SK-N-MC (cell line): ENCODE results near the gene ZNF181.

Experiments used
- DNase-seq: peaks from one replicate; pipeline ENCODE4 v3.0.0-alpha.2; 2011; ENCODE audit warnings: low read depth, low spot score
- H3K27ac ChIP-seq: fragments of 200-600 bp; sonication (generic); 2 replicates; pipeline ENCODE4 v1.5.1; 2016; ENCODE audit warnings: mixed run types
- H3K36me3 ChIP-seq: fragments of 200-600 bp; sonication (generic); 2 replicates; pipeline ENCODE4 v1.6.1; 2017; ENCODE audit warnings: antibody characterized with exemption, low read length, mixed read lengths; ENCODE audit not compliant: insufficient read depth
- H3K4me3 ChIP-seq: fragments of 200-600 bp; sonication (generic); 2 replicates; pipeline ENCODE4 v1.5.1; 2016
- H3K9ac ChIP-seq: fragments of 200-600 bp; sonication (generic); 2 replicates; pipeline ENCODE4 v1.8.0; 2017; ENCODE audit warnings: mixed run types, mixed read lengths; ENCODE audit not compliant: insufficient read length
- H3K9me3 ChIP-seq: fragments of 200-600 bp; sonication (generic); 2 replicates; pipeline ENCODE4 v1.6.1; 2017; ENCODE audit warnings: low read depth, mild to moderate bottlenecking, antibody characterized with exemption, low read length, moderate library complexity, mixed read lengths
- EZH2 ChIP-seq: fragments of 200-600 bp; sonication (generic); IDR thresholded peaks from one replicate; pipeline ENCODE4 v1.6.1; 2017; ENCODE audit warnings: antibody characterized with exemption
- FOXP2 ChIP-seq: optimal IDR thresholded peaks from 2 replicates; pipeline ENCODE3; 2011; ENCODE audit warnings: mild to moderate bottlenecking, moderate library complexity; ENCODE audit not compliant: insufficient read depth; ENCODE audit errors: extremely low read length, control extremely low read depth
- POLR2AphosphoS5 ChIP-seq: IDR thresholded peaks from 2 replicates; pipeline ENCODE4 v1.6.1; 2012; ENCODE audit warnings: mild to moderate bottlenecking, low read depth, low read length, borderline replicate concordance

ZNF181 gene

GRCh38 chr19:34712395-34713261 lies 21.4 kb upstream of the ZNF181 start:
- Histone ChIP-seq H3K36me3 (no peaks in the 10 kb centered on the region), H3K27ac (no peak overlapping the region), H3K9me3 (peaks cover 3% of the 10 kb centered on the region; the same call in 1 of the 2 replicates), H3K4me3 (no peak overlapping the region), H3K9ac (no peak overlapping the region)
- peak; percentile 53 for DNase-seq
- TF ChIP-seq FOXP2: no peak
- no peak for TF ChIP-seq POLR2AphosphoS5
- TF ChIP-seq EZH2: no peak

- Histone ChIP-seq H3K36me3 (no peaks in the 10 kb centered on the region), H3K9ac (no peak overlapping the region), H3K4me3 (no peak overlapping the region), H3K9me3 (peaks cover 3% of the 10 kb centered on the region; the same call in 1 of the 2 replicates), H3K27ac (no peak overlapping the region)
- no peak for DNase-seq
- TF ChIP-seq EZH2 (no peak), FOXP2 (no peak), POLR2AphosphoS5 (no peak)
Measured at GRCh38 chr19:34713262-34713637, 20.8 kb upstream of the ZNF181 start.

GRCh38 chr19:34715357-34715756 lies 18.7 kb upstream of the ZNF181 start:
- TF ChIP-seq POLR2AphosphoS5: no peak
- TF ChIP-seq FOXP2: no peak
- DNase-seq: no peak
- Histone ChIP-seq H3K27ac (no peak overlapping the region), H3K9me3 (peaks cover 3% of the 10 kb centered on the region; the same call in 1 of the 2 replicates), H3K4me3 (no peak overlapping the region), H3K36me3 (no peaks in the 10 kb centered on the region), H3K9ac (no peak overlapping the region)

GRCh38 chr19:34722353-34722752 lies 11.7 kb upstream of the ZNF181 start:
- no peak for DNase-seq
- H3K27ac ChIP-seq: no peak overlapping the region
- H3K9ac ChIP-seq: no peak overlapping the region
- TF ChIP-seq POLR2AphosphoS5 (no peak), FOXP2 (no peak), EZH2 (no peak)
- H3K36me3 ChIP-seq: no peaks in the 10 kb centered on the region
- H3K4me3 ChIP-seq: no peak overlapping the region
- no peaks in the 10 kb centered on the region for H3K9me3 ChIP-seq

- DNase-seq: no peak
- Histone ChIP-seq H3K36me3 (no peaks in the 10 kb centered on the region), H3K4me3 (no peak overlapping the region), H3K27ac (no peak overlapping the region), H3K9me3 (no peaks in the 10 kb centered on the region), H3K9ac (no peak overlapping the region)
- TF ChIP-seq EZH2 (no peak), POLR2AphosphoS5 (no peak), FOXP2 (no peak)
Measured at GRCh38 chr19:34725400-34725799, 8.6 kb upstream of the ZNF181 start.

- Histone ChIP-seq H3K9me3 (no peaks in the 10 kb centered on the region), H3K36me3 (peaks cover 8% of the 10 kb centered on the region; the same call in 1 of the 2 replicates), H3K27ac (no peak overlapping the region), H3K4me3 (no peak overlapping the region), H3K9ac (no peak overlapping the region)
- no peak for DNase-seq
- TF ChIP-seq EZH2 (no peak), POLR2AphosphoS5 (no peak), FOXP2 (no peak)
Measured at GRCh38 chr19:34731019-34731829, 2.8 kb upstream of the ZNF181 start.

- Histone ChIP-seq H3K36me3 (peaks cover 10% of the 10 kb centered on the region; the same call in 1 of the 2 replicates), H3K4me3 (no peak overlapping the region), H3K27ac (no peak overlapping the region), H3K9ac (no peak overlapping the region), H3K9me3 (no peaks in the 10 kb centered on the region)
- TF ChIP-seq FOXP2 (no peak), EZH2 (no peak), POLR2AphosphoS5 (no peak)
- DNase-seq: no peak
Measured at GRCh38 chr19:34731964-34732363, 2.1 kb upstream of the ZNF181 start.

- H3K4me3 ChIP-seq: peak overlapping the region; percentile 85
- no peak for DNase-seq
- H3K36me3 ChIP-seq: peaks cover 17% of the 10 kb centered on the region; the same call in 1 of the 2 replicates
- H3K9ac ChIP-seq: no peak overlapping the region
- TF ChIP-seq EZH2 (no peak), POLR2AphosphoS5 (no peak), FOXP2 (no peak)
- H3K9me3 ChIP-seq: no peaks in the 10 kb centered on the region
- H3K27ac ChIP-seq: no peak overlapping the region
Measured at GRCh38 chr19:34732612-34733211, 1.3 kb upstream of the ZNF181 start.
